GM19452 (cell line): ENCODE data around the gene CCDC170.
A peak's percentile ranks its signal among the peaks of the same experiment; 100 is the strongest.
"Not testable (repeated sequence)": the region's sequence is repeated elsewhere in the genome, so short reads cannot be mapped to it uniquely, and the experiment has no call there.

Source experiments
- ATAC-seq: cut with Tn5 transposase; IDR thresholded peaks from one replicate; pipeline ENCODE4 v1.9.1; 2021; ENCODE audit not compliant: unreplicated experiment

CCDC170 gene

GRCh38 chr6:151544453-151544852 is 50.6 kb downstream of the CCDC170 start:
- no peak for ATAC-seq

DNA sequence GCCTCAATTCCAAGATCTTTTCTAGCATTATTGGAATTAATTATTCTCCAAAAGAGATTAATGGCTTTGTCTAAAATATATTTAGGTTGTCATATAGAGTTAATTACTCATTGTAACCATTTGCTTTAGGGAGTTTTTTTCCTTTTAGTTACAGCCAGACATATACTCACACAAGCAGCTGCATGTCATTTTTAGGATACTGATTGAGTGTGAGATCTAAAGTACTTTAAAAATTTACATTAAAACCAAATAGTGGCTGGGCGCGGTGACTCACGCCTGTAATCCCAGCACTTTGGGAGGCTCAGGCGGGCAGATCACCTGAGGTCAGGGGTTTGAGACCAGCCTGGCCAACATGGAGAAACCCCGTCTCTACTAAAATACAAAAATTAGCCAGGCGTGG is 51.1 kb downstream of the CCDC170 start:
- ATAC-seq: not testable (repeated sequence)

- ATAC-seq: no peak
Measured at GRCh38 chr6:151546941-151547659, 53.3 kb downstream of the CCDC170 start.

- ATAC-seq: no peak
Measured at GRCh38 chr6:151548201-151548600, 54.4 kb downstream of the CCDC170 start.

DNA sequence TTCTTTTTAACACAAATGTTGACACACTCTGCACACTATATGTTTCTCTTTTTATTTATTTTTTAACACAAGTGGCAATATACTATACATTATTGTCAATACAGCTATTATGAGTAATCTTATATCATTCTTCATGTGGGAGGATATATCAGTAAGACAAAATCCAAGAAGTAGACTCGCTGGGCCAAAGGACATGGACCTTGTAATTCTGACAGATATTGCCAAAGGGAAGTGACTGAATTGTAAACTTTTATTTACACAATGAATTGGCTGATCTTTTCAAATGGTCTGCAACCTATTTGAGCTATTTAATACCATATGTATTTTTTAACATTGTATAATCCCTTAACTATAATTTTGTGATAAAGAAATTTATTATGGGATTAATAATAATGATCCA is 56.0 kb downstream of the CCDC170 start:
- no peak for ATAC-seq

GRCh38 chr6:151550618-151551017 is 56.8 kb downstream of the CCDC170 start:
- ATAC-seq: no peak

DNA sequence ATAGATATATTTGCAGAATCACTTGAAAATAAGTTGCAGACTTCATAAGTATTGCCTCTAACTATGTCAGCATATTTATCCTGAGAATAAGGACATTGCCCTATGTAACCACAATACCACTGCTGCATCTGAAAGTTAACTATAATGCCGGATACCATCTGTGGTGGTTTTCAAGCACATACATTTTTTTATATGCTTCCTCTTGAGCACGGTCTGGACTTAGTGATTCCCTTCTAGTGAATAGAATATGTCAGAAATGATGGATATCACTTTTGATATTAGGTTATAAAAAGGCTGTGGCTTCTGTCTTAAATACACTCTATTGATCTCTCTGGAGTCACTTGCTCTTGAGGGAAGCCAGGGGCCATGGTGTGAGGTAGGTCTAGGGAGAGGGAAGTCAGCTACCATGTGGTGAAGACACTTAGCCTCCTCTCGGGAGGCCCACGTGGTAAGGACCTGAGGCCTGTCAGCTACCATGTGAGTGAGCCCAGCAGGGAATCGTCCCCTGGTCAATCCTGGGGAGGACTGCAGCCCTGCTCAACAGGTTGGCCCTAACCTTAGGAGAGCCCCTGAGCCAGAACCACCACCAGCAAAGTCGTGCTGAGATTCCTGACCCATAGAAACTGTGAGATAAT is 57.5 kb downstream of the CCDC170 start:
- peak; percentile 66 for ATAC-seq

DNA sequence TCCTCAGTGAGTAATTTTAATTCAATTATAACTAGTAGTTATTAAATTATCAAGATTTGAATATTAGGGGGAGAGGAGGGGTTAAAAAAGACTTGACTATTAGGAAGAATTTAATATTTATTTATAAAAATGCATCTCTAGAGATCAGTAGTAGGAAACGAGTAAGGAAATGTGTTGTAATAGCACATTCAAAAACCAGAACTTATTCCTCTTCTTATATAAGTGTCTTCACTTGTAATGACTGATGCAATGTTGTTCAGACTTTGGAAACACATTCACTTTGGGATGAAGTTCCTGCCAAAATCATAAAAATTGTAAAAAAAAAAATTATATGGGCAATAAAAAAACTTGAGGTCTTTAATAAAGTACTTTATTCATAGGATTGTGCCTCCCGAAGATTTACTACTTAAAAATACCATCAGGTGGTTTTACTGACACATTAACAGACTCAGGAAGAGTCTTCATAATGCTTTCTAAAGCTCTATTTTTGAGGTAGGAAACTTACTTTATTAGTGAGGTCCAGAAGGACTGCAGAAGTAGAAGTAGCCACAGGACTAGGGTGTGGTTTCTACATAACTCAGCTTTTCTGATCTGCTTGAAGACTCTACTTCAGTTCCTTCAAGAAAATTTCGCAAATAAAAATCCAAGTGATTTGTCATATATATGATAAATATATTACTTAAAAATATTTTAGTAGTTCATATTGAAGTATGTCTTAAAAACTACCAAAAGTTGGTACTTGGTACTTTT is 59.8 kb downstream of the CCDC170 start:
- ATAC-seq: no peak

GRCh38 chr6:151561238-151561637 is 67.4 kb downstream of the CCDC170 start:
- no peak for ATAC-seq

DNA sequence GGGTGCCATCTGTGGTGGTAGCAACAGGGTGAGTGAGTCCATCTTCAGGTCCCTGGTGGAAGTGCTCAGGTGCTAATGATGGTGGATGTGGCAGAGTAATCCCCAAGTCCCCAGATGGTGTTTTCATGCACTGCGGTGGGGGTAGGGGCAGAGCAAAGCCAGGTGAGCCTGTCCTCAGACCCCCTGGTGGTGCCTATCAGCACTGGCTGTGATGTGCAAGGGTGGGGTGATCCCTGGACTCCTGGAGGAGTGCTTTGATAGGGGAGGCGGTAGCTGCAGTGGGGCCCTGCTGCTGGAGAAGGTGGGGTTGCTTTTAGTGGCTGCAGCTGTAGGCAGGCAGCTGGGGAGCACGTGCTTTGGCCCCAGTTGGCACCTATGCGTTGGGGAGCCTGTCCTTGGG is 70.8 kb downstream of the CCDC170 start:
- no peak for ATAC-seq

DNA sequence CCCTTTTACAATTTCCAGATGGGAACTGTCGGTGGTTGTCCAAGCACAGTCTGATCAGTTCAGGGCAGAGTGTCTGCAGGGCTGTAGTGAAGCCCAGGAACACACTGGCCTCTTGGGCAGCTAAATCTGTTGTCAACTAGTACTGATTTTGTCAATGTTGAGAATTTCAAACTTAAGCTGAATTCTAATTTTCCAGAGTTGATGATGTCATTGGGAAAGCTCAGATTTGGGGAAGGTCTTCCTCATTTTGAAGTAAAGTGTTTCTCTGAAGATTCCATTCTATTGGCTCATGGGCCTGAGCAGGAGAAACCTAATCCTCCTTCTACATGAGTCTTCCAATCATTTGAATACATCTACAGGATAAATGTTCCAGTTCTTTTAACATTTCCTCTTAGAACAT is 72.1 kb downstream of the CCDC170 start:
- no peak for ATAC-seq

DNA sequence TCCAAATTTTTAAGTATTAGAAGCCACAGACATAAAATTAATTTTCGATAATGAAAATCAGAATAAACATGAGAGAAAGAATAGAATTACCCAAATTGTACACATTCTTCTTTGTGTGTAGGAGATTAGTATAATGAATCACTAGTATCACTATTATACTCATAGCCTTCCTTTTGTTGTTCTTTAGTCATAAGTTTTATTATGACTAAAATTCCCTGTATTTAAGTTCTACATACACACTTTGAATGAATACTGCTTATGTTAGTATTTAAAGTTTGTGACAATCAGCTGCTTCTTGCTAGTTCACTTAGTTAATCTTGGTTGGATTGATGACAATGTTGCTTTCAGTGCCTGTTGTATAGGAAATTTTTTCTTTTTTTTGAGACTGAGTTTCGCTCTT is 72.7 kb downstream of the CCDC170 start:
- ATAC-seq: no peak

GRCh38 chr6:151576633-151577032 is 82.8 kb downstream of the CCDC170 start:
- no peak for ATAC-seq

- no peak for ATAC-seq
Measured at GRCh38 chr6:151577257-151577656, 83.4 kb downstream of the CCDC170 start.

DNA sequence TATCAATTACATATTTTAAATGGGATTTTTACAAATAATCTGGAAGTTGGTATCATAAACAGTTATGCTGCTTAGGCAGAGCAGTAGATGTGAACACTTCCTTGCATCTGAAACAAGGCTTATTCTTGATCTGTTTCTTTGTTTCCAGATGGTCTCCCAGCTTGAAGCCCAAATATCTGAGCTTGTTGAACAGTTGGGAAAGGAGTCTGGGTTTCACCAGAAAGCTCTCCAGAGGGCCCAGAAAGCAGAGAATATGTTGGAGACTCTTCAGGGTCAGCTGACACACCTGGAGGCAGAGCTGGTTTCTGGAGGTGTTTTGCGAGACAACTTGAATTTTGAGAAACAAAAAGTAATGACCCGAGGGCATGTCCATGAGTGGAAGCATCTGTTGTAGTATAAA is 91.9 kb downstream of the CCDC170 start:
- ATAC-seq: no peak

GRCh38 chr6:151589667-151590066 is 95.8 kb downstream of the CCDC170 start:
- no peak for ATAC-seq

GRCh38 chr6:151590742-151591141 is 96.9 kb downstream of the CCDC170 start:
- no peak for ATAC-seq

DNA sequence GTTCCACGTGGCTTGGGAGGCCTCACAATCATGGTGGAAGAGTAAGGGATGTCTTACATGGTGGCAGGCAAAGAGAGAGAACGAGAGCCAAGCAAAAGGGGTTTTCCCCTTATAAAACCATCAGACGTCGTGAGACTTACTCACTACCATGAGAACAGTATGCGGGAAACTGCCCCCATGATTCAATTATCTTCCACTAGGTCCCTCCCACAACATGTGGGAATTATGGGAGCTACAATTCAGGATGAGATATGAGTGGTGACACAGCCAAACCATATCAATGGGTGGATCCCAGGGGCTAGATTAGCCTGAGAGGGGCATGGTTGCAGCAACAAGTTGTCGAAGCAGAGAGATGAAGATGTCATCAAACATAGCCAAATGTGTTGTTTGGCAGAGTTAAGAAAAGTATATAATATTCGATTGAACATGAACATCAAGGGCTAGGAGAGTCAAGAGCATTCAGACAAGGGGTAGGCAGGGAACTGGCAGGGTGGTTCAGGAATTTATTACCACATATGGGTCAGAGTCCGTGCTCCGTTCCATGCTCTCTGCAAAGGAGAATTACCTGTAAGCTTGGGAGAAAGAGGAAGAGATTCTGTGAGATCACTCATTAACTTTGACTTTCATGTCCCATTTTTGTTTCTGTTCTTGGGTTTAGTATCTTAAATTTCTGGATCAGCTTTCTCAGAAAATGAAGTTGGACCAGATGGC is 98.8 kb downstream of the CCDC170 start:
- no peak for ATAC-seq

GRCh38 chr6:151609146-151609902 is 115.5 kb downstream of the CCDC170 start:
- no peak for ATAC-seq

- ATAC-seq: no peak
Measured at GRCh38 chr6:151610326-151610725, 116.5 kb downstream of the CCDC170 start.

GRCh38 chr6:151614630-151615029 is 120.8 kb downstream of the CCDC170 start:
- ATAC-seq: no peak
